SK-N-SH (cell line): ENCODE measurements around the gene DDA1.

Experiments
- MAX ChIP-seq: IDR thresholded peaks from 2 replicates; pipeline ENCODE4 v1.4.0; 2012; ENCODE audit warnings: low read depth
- POLR2AphosphoS5 ChIP-seq: IDR thresholded peaks from 2 replicates; pipeline ENCODE4 v1.6.1; 2012; ENCODE audit warnings: low read depth, low read length
- TAF1 ChIP-seq: IDR thresholded peaks from 2 replicates; pipeline ENCODE4 v1.6.1; 2012; ENCODE audit warnings: low read depth, mild to moderate bottlenecking, low read length, moderate library complexity, borderline replicate concordance
- USF2 ChIP-seq: fragments of 150-350 bp; IDR thresholded peaks from 2 replicates; pipeline ENCODE4 v1.6.1; 2017; ENCODE audit warnings: antibody characterized with exemption, low read length, low read depth, borderline replicate concordance
- TF ChIP-seq, protein P1 (sequence below): fragments of 200-600 bp; sonication (generic); IDR thresholded peaks from 2 replicates; pipeline ENCODE4 v1.6.1; 2017; ENCODE audit warnings: antibody characterized with exemption, mild to moderate bottlenecking, moderate library complexity

GRCh38 chr19:17324357-17325114 is 15.2 kb downstream of the DDA1 start:
- TF ChIP-seq, protein P1, sequence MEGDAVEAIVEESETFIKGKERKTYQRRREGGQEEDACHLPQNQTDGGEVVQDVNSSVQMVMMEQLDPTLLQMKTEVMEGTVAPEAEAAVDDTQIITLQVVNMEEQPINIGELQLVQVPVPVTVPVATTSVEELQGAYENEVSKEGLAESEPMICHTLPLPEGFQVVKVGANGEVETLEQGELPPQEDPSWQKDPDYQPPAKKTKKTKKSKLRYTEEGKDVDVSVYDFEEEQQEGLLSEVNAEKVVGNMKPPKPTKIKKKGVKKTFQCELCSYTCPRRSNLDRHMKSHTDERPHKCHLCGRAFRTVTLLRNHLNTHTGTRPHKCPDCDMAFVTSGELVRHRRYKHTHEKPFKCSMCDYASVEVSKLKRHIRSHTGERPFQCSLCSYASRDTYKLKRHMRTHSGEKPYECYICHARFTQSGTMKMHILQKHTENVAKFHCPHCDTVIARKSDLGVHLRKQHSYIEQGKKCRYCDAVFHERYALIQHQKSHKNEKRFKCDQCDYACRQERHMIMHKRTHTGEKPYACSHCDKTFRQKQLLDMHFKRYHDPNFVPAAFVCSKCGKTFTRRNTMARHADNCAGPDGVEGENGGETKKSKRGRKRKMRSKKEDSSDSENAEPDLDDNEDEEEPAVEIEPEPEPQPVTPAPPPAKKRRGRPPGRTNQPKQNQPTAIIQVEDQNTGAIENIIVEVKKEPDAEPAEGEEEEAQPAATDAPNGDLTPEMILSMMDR: no peak
- no peak for TF ChIP-seq POLR2AphosphoS5
- no peak for TF ChIP-seq TAF1
- TF ChIP-seq USF2: no peak
- no peak for TF ChIP-seq MAX
